AG09309 (cell line): Measurements from ENCODE around the gene ZFPM1.
"Not testable (repeated sequence)": the region's sequence is repeated elsewhere in the genome, so short reads cannot be mapped to it uniquely, and the experiment has no call there.

Experiments
- DNase-seq: peaks from one replicate; pipeline ENCODE4 v3.0.0-alpha.2; 2010; ENCODE audit warnings: low read depth
- H3K4me3 ChIP-seq: 2 replicates; pipeline ENCODE4 v1.5.1; 2011; ENCODE audit warnings: mild to moderate bottlenecking, low read depth, low read length, moderate library complexity; ENCODE audit not compliant: control insufficient read depth
- TF ChIP-seq, protein P1 (sequence below): IDR thresholded peaks from 2 replicates; pipeline ENCODE4 v1.5.1; 2011; ENCODE audit warnings: mild to moderate bottlenecking, low read depth, low read length, inconsistent platforms; ENCODE audit not compliant: insufficient read depth, control insufficient read depth; ENCODE audit errors: missing control alignments

The ZFPM1 gene

DNA sequence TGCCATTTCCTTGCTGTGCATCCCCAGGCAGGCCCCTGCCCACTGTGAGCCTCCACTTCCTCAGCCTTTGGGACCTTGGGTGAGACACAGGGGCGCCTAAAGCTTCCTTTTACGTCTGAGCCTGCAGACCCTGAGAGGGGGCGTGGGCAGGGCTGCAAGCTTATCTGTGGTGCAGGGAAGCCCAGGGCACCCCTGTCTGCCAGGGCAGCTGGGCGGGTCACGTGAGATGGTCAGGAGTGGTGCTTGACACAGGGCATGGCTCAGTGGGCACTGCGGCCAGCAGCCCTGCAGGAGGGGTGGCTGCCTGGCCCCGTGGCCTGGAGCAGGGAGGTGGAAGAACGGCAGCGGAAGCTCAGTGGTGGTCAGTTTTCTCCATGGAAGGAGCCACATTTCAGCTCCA is 62.3 kb downstream of the ZFPM1 start:
- TF ChIP-seq, protein P1, sequence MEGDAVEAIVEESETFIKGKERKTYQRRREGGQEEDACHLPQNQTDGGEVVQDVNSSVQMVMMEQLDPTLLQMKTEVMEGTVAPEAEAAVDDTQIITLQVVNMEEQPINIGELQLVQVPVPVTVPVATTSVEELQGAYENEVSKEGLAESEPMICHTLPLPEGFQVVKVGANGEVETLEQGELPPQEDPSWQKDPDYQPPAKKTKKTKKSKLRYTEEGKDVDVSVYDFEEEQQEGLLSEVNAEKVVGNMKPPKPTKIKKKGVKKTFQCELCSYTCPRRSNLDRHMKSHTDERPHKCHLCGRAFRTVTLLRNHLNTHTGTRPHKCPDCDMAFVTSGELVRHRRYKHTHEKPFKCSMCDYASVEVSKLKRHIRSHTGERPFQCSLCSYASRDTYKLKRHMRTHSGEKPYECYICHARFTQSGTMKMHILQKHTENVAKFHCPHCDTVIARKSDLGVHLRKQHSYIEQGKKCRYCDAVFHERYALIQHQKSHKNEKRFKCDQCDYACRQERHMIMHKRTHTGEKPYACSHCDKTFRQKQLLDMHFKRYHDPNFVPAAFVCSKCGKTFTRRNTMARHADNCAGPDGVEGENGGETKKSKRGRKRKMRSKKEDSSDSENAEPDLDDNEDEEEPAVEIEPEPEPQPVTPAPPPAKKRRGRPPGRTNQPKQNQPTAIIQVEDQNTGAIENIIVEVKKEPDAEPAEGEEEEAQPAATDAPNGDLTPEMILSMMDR, result no peak
- DNase-seq, result no peak
- H3K4me3 ChIP-seq, result no peak overlapping the region

DNA sequence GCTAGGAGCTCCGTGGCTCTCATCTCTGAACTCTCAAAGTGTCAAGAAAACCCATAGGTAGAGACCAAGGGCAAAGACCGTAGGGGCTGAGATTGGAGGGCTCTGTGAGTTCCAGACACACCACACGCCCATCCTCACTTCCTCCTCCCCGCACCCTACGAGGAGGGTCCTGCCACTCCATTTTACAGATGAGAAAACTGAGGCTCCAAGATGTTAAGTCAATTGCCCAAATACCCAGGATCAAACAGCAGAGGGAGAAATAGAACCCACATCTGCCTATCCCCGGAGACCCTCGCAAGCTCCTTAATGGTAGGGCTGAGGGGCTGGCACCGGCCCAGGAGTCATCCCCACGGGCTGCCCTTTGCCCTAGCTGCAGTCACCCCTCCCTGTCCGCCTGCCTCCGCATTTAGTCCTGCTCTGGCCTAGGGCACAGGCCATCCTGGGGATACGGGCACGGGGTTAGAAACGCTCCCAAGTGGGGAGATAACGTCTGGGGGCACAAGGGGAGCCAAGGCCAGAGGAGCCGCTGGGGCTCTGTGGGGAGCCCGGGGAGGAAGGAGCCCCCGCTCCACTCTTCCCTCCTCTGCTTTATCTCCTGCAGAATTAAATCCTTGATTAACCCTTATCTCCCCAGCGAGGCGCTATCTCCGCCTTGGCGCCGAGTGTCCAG is 63.0 kb downstream of the ZFPM1 start:
- TF ChIP-seq, protein P1, result no peak
- no peak overlapping the region for H3K4me3 ChIP-seq
- DNase-seq, result no peak

DNA sequence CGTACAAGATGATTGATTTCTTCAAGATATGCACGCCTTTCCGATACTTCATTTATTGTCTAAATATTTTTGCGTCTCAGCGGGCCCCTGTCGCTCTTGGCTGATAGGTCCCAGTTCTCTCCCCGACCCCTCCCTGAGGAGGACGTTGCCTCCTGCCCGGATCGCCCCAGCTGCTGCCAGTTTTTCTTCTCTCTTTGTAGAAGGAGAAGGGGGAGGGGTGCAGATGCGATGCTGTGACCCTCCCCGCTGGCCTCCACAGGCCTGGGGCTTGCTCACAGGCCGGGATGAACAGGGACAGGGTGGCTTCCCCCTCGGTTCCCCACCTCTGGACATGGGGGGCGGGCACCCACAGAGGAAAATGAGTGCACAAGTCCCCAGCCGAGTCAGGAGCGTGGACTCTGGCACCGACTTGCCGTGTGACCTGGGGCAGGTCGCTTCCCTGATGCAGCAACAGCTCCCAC is 63.6 kb downstream of the ZFPM1 start:
- TF ChIP-seq, protein P1, result no peak
- H3K4me3 ChIP-seq, result no peak overlapping the region
- DNase-seq, result no peak

DNA sequence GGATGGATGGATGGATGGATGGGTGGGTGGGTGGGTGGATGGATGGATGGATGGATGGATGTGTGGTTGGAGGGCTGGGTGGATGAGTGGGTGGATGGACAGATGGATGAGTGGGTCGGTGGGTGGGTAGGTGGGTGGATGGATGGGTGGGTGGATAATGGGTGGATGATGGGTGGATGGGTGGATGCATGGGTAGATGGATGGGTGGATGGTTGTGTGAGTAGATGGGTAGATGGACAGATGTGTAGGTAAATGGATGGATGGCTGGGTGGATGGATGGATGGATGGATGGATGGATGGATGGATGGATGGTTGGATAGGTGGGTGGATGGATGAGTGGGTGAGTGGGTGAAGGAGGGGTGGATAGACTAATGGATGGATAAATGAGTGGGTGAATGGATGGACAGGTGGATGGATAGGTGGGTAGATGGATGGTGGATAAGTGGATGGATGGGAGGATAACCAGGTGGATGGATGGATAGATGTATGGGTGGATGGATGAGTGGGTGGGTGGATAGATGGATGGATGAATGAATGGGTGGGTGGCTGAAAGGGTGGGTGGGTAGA is 64.2 kb downstream of the ZFPM1 start:
- not testable (repeated sequence) for H3K4me3 ChIP-seq, DNase-seq

DNA sequence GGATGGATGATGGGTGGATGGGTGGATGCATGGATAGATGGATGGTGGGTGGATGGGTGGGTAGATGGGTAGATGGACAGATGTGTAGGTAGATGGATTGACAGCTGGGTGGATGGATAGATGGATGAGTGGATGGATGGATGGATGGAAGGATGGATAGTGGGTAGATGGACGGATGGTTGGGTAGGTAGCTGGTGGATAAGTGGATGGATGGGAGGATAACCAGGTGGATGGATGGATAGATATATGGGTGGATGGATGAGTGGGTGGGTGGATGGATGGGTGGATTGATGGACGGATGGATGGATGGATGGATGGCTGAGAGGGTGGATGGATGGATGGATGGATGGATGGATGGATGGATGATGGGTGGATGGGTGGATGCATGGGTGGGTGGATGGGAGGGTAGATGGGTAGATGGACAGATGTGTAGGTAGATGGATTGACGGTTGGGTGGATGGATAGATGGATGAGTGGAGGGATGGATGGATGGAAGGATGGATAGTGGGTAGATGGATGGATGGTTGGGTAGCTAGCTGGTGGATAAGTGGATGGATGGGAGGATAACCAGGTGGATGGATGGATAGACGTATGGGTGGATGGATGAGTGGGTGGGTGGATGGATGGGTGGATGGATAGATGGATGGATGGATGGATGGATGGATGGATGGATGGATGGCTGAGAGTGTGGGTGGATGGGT is 65.5 kb downstream of the ZFPM1 start:
- DNase-seq, H3K4me3 ChIP-seq: not testable (repeated sequence)

DNA sequence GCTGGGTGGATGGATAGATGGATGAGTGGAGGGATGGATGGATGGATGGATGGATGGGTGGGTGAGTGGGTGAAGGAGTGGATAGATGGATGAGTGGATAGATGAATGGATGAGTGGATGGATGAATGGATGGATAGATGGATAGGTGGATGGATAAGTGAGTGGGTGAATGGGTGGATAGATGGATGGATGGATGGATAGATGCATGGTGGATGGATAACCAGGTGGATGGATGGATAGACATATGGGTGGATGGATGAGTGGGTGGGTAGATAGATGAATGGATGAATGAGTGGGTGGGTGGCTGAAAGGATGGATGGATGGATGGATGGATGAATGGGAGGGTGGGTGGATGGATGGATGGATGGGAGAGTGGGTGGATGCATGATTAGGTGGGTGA is 66.2 kb downstream of the ZFPM1 start:
- no peak overlapping the region for H3K4me3 ChIP-seq
- DNase-seq, result no peak
- TF ChIP-seq, protein P1, result no peak

DNA sequence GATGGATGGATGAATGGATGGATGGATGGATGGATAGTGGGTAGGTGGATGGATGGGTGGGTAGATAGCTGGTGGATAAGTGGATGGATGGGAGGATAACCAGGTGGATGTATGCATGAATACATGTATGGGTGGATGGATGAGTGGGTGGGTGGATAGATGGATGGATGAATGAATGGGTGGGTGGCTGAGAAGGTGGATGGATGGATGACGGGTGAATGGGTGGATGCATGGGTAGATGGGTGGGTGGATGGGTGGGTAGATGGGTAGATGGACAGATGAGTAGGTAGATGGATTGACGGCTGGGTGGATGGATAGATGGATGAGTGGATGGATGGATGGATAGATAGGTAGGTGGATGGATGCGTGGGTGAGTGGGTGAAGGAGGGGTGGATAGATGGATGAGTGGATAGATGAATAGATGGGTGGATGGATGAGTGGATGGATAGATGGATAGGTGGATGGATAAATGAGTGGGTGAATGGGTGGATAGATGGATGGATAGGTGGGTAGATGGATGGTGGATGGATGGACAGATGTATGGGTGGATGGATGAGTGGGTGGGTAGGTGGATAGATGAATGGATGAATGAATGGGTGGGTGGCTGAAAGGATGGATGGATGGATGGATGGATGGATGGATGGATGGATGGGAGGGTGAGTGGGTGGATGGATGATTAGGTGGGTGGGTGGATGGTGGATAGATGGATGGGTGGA is 67.0 kb downstream of the ZFPM1 start:
- DNase-seq, result no peak
- H3K4me3 ChIP-seq, result no peak overlapping the region
- TF ChIP-seq, protein P1, result no peak
